Endothelial cell of umbilical vein (primary cell): ENCODE data around the gene PKHD1.

Source experiments
- CTCF ChIP-seq, 2 donors: IDR thresholded peaks; 1 replicate in 1 of 2; 2 replicates in 1 of 2; pipeline ENCODE4 v1.5.1; 2011; ENCODE audit warnings: low read length in 2 of 2, mild to moderate bottlenecking in 2 of 2, moderate library complexity in 2 of 2, control low read depth in 1 of 2, inconsistent platforms in 1 of 2, low read depth in 1 of 2; ENCODE audit not compliant: insufficient read depth in 1 of 2; ENCODE audit errors: extremely low read depth in 1 of 2
- EZH2 ChIP-seq: IDR thresholded peaks from 2 replicates; pipeline ENCODE4 v1.6.1; 2012; ENCODE audit warnings: borderline replicate concordance, low read depth, mild to moderate bottlenecking, moderate library complexity, low read length, inconsistent platforms; ENCODE audit not compliant: severe bottlenecking
- FOS ChIP-seq: IDR thresholded peaks from 2 replicates; pipeline ENCODE4 v1.6.1; 2011; ENCODE audit warnings: mild to moderate bottlenecking, low read length, moderate library complexity, borderline replicate concordance; ENCODE audit not compliant: insufficient read depth
- GATA2 ChIP-seq: IDR thresholded peaks from 2 replicates; pipeline ENCODE4 v1.7.0; 2011; ENCODE audit warnings: low read depth, mild to moderate bottlenecking, moderate library complexity, mixed read lengths, low read length; ENCODE audit not compliant: insufficient read length, insufficient read depth
- MAX ChIP-seq: IDR thresholded peaks from 2 replicates; pipeline ENCODE4 v1.6.1; 2011; ENCODE audit not compliant: insufficient read depth, insufficient read length
- MYC ChIP-seq: IDR thresholded peaks from one replicate; pipeline ENCODE4 v1.6.1; 2011; ENCODE audit warnings: mild to moderate bottlenecking, low read depth, low read length
- POLR2A ChIP-seq: IDR thresholded peaks from 2 replicates; pipeline ENCODE4 v1.6.1; 2012; ENCODE audit warnings: low read depth, mild to moderate bottlenecking, control low read depth, low read length
- POLR2AphosphoS5 ChIP-seq: IDR thresholded peaks from 2 replicates; pipeline ENCODE4 v1.6.1; 2012; ENCODE audit warnings: low read depth, mild to moderate bottlenecking, control low read depth, low read length, moderate library complexity; ENCODE audit not compliant: insufficient read depth

- no peak for TF ChIP-seq CTCF (IDR thresholded peaks at IDR 0.05; ENCODE audit: extremely low read depth in 1 of 2, insufficient read depth in 1 of 2, low read depth in 1 of 2, low read length in 2 of 2)
- no peak for TF ChIP-seq POLR2AphosphoS5
- no peak for TF ChIP-seq MYC
- TF ChIP-seq EZH2, result no peak
- no peak for TF ChIP-seq POLR2A
- TF ChIP-seq MAX, result no peak
- TF ChIP-seq GATA2, result no peak
- no peak for TF ChIP-seq FOS
These were observed 322.2 kb downstream of the PKHD1 start for GRCh38 chr6:51765230-51765629.
